WTC11 (cell line): ENCODE data around the gene PLEKHA1. TPM values are rescaled to one million over a fixed set of nuclear protein-coding genes. Genes with fewer than 3 reads are reported as not detected.

Experiments used
- ATAC-seq: fragments of 200-7000 bp; cut with Tn5 transposase; 2 replicates; pipeline ENCODE4 v1.10.0; 2021; ENCODE audit warnings: mild to moderate bottlenecking, moderate library complexity
- CTCF ChIA-PET: fragments of 300-600 bp; sonication (Branson Sonifier 250); formaldehyde crosslinking; loops from one replicate; lab custom pipeline; 2021; ENCODE audit warnings: antibody characterized with exemption; lab: Charles Lee
- POLR2A ChIA-PET: fragments of 350-600 bp; sonication (Branson Sonifier 250); formaldehyde crosslinking; loops from one replicate; lab custom pipeline; 2021; ENCODE audit warnings: antibody characterized with exemption; lab: Charles Lee
- DNase-seq: peaks from one replicate; pipeline ENCODE4 v3.0.0; 2021; ENCODE audit warnings: low spot score
- H3K27ac Mint-ChIP-seq: 2 replicates; pipeline ENCODE4 v1.8.0; 2021; ENCODE audit warnings: mixed read lengths
- H3K27me3 Mint-ChIP-seq: 2 replicates; pipeline ENCODE4 v1.8.0; 2021; ENCODE audit warnings: low read depth, mild to moderate bottlenecking, moderate library complexity, mixed read lengths
- H3K36me3 Mint-ChIP-seq: 2 replicates; pipeline ENCODE4 v1.8.0; 2021; ENCODE audit warnings: mixed read lengths
- H3K4me1 Mint-ChIP-seq: 2 replicates; pipeline ENCODE4 v1.8.0; 2022; ENCODE audit warnings: mixed read lengths
- H3K4me3 Mint-ChIP-seq: 2 replicates; pipeline ENCODE4 v1.8.0; 2021; ENCODE audit warnings: mild to moderate bottlenecking, moderate library complexity, mixed read lengths
- H3K9me3 Mint-ChIP-seq: 2 replicates; pipeline ENCODE4 v1.8.0; 2021; ENCODE audit warnings: mixed read lengths
- ATF1 ChIP-seq: sonication (generic); formaldehyde crosslinking; IDR thresholded peaks from 2 replicates; pipeline ENCODE4 v1.8.1; 2023; ENCODE audit warnings: mild to moderate bottlenecking, moderate library complexity, missing genetic modification reagents
- CREM ChIP-seq: sonication (generic); formaldehyde crosslinking; IDR thresholded peaks from 2 replicates; pipeline ENCODE4 v1.8.1; 2022; ENCODE audit warnings: mild to moderate bottlenecking, missing genetic modification reagents, moderate library complexity
- GRHL2 ChIP-seq: fragments of 250-450 bp; sonication (Bioruptor Pico); IDR thresholded peaks from 2 replicates; pipeline ENCODE4 v1.8.0; 2022; ENCODE audit warnings: mild to moderate bottlenecking, moderate library complexity; ENCODE audit not compliant: insufficient replicate concordance, severe bottlenecking
- JAZF1 ChIP-seq: fragments of 250-450 bp; sonication (Bioruptor Pico); IDR thresholded peaks from 2 replicates; pipeline ENCODE4 v1.9.0; 2021; ENCODE audit warnings: moderate library complexity, mild to moderate bottlenecking, inconsistent platforms
- JUN ChIP-seq: sonication (generic); formaldehyde crosslinking; IDR thresholded peaks from 2 replicates; pipeline ENCODE4 v1.8.0; 2023; ENCODE audit warnings: mild to moderate bottlenecking, missing genetic modification reagents
- MXD4 ChIP-seq: fragments of 250-450 bp; sonication (Bioruptor Pico); IDR thresholded peaks from 2 replicates; pipeline ENCODE4 v1.8.0; 2021; ENCODE audit warnings: mild to moderate bottlenecking, moderate library complexity, borderline replicate concordance
- MYBL2 ChIP-seq: sonication (generic); formaldehyde crosslinking; IDR thresholded peaks from 2 replicates; pipeline ENCODE4 v1.8.1; 2023; ENCODE audit warnings: mild to moderate bottlenecking, moderate library complexity, missing genetic modification reagents
- NFATC4 ChIP-seq: fragments of 250-450 bp; sonication (Bioruptor Pico); IDR thresholded peaks from 2 replicates; pipeline ENCODE4 v1.9.0; 2021; ENCODE audit warnings: mild to moderate bottlenecking
- NR1H2 ChIP-seq: sonication (generic); formaldehyde crosslinking; IDR thresholded peaks from 2 replicates; pipeline ENCODE4 v1.9.0; 2021; ENCODE audit warnings: mild to moderate bottlenecking, moderate library complexity, missing genetic modification reagents
- NR3C1 ChIP-seq: sonication (generic); formaldehyde crosslinking; conservative IDR thresholded peaks from 2 replicates; pipeline ENCODE4 v1.8.1; 2023; ENCODE audit warnings: low read depth, mild to moderate bottlenecking, missing genetic modification reagents
- PRRX2 ChIP-seq: fragments of 250-450 bp; sonication (Bioruptor Pico); IDR thresholded peaks from 2 replicates; pipeline ENCODE4 v1.8.0; 2021; ENCODE audit warnings: mild to moderate bottlenecking
- SMAD4 ChIP-seq: sonication (generic); formaldehyde crosslinking; IDR thresholded peaks from 2 replicates; pipeline ENCODE4 v1.8.0; 2022; ENCODE audit warnings: mild to moderate bottlenecking, missing genetic modification reagents
- TEAD1 ChIP-seq: sonication (generic); formaldehyde crosslinking; IDR thresholded peaks from 2 replicates; pipeline ENCODE4 v1.8.0; 2022; ENCODE audit warnings: mild to moderate bottlenecking, missing genetic modification reagents
- ZNF317 ChIP-seq: sonication (generic); formaldehyde crosslinking; IDR thresholded peaks from 2 replicates; pipeline ENCODE4 v1.8.1; 2023; ENCODE audit warnings: low read depth, mild to moderate bottlenecking, moderate library complexity, missing genetic modification reagents, borderline replicate concordance
- ZNF416 ChIP-seq: fragments of 250-450 bp; sonication (Bioruptor Pico); IDR thresholded peaks from 2 replicates; pipeline ENCODE4 v1.9.0; 2021; ENCODE audit warnings: mild to moderate bottlenecking, inconsistent platforms
- total RNA-seq: library from RNA; stranded (reverse); gene quantifications from 3 replicates; pipeline ENCODE4 v1.2.3, GENCODE V29; 2021
- TF ChIP-seq, protein P1 (sequence below): sonication (generic); formaldehyde crosslinking; conservative IDR thresholded peaks from 2 replicates; pipeline ENCODE4 v1.8.1; 2022; ENCODE audit warnings: mild to moderate bottlenecking, missing genetic modification reagents
- TF ChIP-seq, protein P2 (sequence below): sonication (generic); formaldehyde crosslinking; IDR thresholded peaks from 2 replicates; pipeline ENCODE4 v1.8.1; 2022; ENCODE audit warnings: low read depth, mild to moderate bottlenecking, moderate library complexity, missing genetic modification reagents, borderline replicate concordance
- TF ChIP-seq, protein P3 (sequence below): fragments of 250-450 bp; sonication (Bioruptor Pico); IDR thresholded peaks from 2 replicates; pipeline ENCODE4 v1.9.0; 2021; ENCODE audit warnings: moderate library complexity, mild to moderate bottlenecking, inconsistent platforms, borderline replicate concordance
- TF ChIP-seq, protein P4 (sequence below): sonication (generic); formaldehyde crosslinking; IDR thresholded peaks from 2 replicates; pipeline ENCODE4 v1.8.0; 2023; ENCODE audit warnings: missing genetic modification reagents, mild to moderate bottlenecking, borderline replicate concordance
- TF ChIP-seq, protein P5 (sequence below): sonication (generic); formaldehyde crosslinking; IDR thresholded peaks from 2 replicates; pipeline ENCODE4 v1.8.0; 2022; ENCODE audit warnings: mild to moderate bottlenecking, missing genetic modification reagents
- TF ChIP-seq, protein P6 (sequence below): fragments of 250-450 bp; sonication (Bioruptor Pico); IDR thresholded peaks from 2 replicates; pipeline ENCODE4 v2.1.2; 2022; ENCODE audit warnings: mild to moderate bottlenecking, moderate library complexity
- TF ChIP-seq, protein P7 (sequence below): fragments of 250-450 bp; sonication (Bioruptor Pico); conservative IDR thresholded peaks from 2 replicates; pipeline ENCODE4 v1.9.0; 2021; ENCODE audit warnings: mild to moderate bottlenecking
- TF ChIP-seq, protein P8 (sequence below): sonication (generic); formaldehyde crosslinking; IDR thresholded peaks from 2 replicates; pipeline ENCODE4 v1.8.1; 2022; ENCODE audit warnings: mild to moderate bottlenecking, moderate library complexity, missing genetic modification reagents

The PLEKHA1 gene
- total RNA-seq, 1 experiment from 2014 or later, result 34.6 TPM

DNA sequence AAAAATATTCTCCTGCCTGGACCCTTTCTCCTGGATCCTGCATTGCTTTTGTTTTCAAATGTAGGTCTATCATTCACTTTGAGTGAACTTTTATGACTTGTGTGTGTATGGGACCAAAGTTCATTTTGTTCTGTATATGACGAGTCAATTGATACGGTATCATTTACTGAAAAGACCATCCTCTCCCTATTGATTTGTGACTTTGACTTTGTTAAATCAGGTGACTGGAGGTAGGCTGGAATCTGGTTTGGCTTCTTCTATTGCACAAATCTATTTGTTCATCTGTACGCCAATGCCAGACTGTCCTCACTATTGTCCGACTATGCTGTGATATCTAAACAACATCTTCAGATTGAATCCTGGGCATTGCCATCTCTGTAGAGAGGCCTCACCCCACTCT lies 74.6 kb downstream of the PLEKHA1 start:
- Mint-ChIP-seq H3K4me3 (no peak overlapping the region), H3K27ac (no peak overlapping the region), H3K9me3 (peaks cover 30% of the 10 kb centered on the region), H3K4me1 (peaks cover 13% of the 10 kb centered on the region; the same call in 1 of the 2 replicates)
- no peak for DNase-seq
- TF ChIP-seq PRRX2, result no peak
- TF ChIP-seq, protein P1, sequence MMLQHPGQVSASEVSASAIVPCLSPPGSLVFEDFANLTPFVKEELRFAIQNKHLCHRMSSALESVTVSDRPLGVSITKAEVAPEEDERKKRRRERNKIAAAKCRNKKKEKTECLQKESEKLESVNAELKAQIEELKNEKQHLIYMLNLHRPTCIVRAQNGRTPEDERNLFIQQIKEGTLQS, result no peak
- no peak for TF ChIP-seq ATF1 (CRISPR knock-in tag)
- no peak for TF ChIP-seq ZNF317
- no peak for TF ChIP-seq TEAD1 (CRISPR knock-in tag)
- TF ChIP-seq GRHL2 (CRISPR knock-in tag), result no peak
- TF ChIP-seq, protein P2, sequence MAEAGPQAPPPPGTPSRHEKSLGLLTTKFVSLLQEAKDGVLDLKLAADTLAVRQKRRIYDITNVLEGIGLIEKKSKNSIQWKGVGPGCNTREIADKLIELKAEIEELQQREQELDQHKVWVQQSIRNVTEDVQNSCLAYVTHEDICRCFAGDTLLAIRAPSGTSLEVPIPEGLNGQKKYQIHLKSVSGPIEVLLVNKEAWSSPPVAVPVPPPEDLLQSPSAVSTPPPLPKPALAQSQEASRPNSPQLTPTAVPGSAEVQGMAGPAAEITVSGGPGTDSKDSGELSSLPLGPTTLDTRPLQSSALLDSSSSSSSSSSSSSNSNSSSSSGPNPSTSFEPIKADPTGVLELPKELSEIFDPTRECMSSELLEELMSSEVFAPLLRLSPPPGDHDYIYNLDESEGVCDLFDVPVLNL (CRISPR knock-in tag), result no peak
- TF ChIP-seq, all 79 proteins: peak for 0
- Mint-ChIP-seq H3K27me3 (no peaks in the 10 kb centered on the region), H3K36me3 (peaks cover 7% of the 10 kb centered on the region)
- ChIA-PET CTCF (no interaction called here), POLR2A (no interaction called here)
- no peak for ATAC-seq

DNA sequence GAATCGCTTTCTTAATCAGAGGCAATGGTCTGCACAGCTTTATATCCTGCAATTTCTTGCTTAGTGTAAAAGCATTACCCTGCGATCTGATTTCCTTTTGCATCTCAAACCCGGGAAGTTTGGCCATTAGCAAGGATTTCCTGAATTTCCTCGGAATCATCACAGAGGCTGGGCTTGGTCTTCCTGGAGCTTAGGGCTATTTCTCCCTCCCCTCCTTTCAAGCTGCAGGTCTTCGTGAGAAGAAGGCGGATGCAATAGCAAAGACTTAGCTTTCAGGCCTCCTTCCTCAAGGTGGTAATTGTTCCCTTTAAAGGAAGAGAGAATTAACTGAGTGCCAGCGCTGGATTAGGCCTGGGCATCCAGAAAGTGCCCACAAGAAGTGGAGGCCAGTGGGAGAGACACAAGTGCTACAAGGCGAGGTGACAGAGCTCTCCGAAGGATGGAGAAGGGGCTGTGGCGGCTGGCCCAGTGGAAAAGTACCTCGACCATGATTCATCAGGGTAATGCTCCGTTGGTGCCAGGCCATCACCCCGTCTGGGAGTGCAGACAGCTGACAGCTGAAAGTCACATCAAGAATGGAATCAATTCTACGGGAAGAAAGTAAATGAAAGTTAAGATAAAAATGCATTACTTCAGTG lies 76.0 kb downstream of the PLEKHA1 start:
- no peak for DNase-seq
- Mint-ChIP-seq H3K36me3 (peaks cover 7% of the 10 kb centered on the region), H3K27ac (no peak overlapping the region), H3K27me3 (no peaks in the 10 kb centered on the region), H3K9me3 (peaks cover 22% of the 10 kb centered on the region), H3K4me1 (peaks cover 13% of the 10 kb centered on the region; the same call in 1 of the 2 replicates), H3K4me3 (no peak overlapping the region)
- ATAC-seq, result no peak
- ChIA-PET POLR2A (interaction anchor here (0.7 kb wide), 1 partner anchor 19 kb away, joined by 3 read pairs; no protein-coding TSS in a partner anchor), CTCF (interaction anchor here (0.6 to 1.2 kb wide), 3 partner anchors 28 to 152 kb away, joined by 3 read pairs; no protein-coding TSS in a partner anchor)
- TF ChIP-seq, protein P3, sequence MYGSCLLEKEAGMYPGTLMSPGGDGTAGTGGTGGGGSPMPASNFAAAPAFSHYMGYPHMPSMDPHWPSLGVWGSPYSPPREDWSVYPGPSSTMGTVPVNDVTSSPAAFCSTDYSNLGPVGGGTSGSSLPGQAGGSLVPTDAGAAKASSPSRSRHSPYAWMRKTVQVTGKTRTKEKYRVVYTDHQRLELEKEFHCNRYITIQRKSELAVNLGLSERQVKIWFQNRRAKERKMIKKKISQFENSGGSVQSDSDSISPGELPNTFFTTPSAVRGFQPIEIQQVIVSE (CRISPR knock-in tag), result no peak
- TF ChIP-seq MXD4, result no peak
- TF ChIP-seq, protein P4, sequence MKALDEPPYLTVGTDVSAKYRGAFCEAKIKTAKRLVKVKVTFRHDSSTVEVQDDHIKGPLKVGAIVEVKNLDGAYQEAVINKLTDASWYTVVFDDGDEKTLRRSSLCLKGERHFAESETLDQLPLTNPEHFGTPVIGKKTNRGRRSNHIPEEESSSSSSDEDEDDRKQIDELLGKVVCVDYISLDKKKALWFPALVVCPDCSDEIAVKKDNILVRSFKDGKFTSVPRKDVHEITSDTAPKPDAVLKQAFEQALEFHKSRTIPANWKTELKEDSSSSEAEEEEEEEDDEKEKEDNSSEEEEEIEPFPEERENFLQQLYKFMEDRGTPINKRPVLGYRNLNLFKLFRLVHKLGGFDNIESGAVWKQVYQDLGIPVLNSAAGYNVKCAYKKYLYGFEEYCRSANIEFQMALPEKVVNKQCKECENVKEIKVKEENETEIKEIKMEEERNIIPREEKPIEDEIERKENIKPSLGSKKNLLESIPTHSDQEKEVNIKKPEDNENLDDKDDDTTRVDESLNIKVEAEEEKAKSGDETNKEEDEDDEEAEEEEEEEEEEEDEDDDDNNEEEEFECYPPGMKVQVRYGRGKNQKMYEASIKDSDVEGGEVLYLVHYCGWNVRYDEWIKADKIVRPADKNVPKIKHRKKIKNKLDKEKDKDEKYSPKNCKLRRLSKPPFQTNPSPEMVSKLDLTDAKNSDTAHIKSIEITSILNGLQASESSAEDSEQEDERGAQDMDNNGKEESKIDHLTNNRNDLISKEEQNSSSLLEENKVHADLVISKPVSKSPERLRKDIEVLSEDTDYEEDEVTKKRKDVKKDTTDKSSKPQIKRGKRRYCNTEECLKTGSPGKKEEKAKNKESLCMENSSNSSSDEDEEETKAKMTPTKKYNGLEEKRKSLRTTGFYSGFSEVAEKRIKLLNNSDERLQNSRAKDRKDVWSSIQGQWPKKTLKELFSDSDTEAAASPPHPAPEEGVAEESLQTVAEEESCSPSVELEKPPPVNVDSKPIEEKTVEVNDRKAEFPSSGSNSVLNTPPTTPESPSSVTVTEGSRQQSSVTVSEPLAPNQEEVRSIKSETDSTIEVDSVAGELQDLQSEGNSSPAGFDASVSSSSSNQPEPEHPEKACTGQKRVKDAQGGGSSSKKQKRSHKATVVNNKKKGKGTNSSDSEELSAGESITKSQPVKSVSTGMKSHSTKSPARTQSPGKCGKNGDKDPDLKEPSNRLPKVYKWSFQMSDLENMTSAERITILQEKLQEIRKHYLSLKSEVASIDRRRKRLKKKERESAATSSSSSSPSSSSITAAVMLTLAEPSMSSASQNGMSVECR (CRISPR knock-in tag), result no peak
- no peak for TF ChIP-seq JUN (CRISPR knock-in tag)
- TF ChIP-seq CREM (CRISPR knock-in tag), result no peak
- TF ChIP-seq ZNF416, result no peak
- TF ChIP-seq, protein P5, sequence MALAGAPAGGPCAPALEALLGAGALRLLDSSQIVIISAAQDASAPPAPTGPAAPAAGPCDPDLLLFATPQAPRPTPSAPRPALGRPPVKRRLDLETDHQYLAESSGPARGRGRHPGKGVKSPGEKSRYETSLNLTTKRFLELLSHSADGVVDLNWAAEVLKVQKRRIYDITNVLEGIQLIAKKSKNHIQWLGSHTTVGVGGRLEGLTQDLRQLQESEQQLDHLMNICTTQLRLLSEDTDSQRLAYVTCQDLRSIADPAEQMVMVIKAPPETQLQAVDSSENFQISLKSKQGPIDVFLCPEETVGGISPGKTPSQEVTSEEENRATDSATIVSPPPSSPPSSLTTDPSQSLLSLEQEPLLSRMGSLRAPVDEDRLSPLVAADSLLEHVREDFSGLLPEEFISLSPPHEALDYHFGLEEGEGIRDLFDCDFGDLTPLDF, result no peak
- no peak for TF ChIP-seq NR1H2
- no peak for TF ChIP-seq NFATC4 (CRISPR knock-in tag)
- TF ChIP-seq, protein P6, sequence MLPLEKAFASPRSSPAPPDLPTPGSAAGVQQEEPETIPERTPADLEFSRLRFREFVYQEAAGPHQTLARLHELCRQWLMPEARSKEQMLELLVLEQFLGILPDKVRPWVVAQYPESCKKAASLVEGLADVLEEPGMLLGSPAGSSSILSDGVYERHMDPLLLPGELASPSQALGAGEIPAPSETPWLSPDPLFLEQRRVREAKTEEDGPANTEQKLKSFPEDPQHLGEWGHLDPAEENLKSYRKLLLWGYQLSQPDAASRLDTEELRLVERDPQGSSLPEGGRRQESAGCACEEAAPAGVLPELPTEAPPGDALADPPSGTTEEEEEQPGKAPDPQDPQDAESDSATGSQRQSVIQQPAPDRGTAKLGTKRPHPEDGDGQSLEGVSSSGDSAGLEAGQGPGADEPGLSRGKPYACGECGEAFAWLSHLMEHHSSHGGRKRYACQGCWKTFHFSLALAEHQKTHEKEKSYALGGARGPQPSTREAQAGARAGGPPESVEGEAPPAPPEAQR, result no peak
- no peak for TF ChIP-seq SMAD4 (CRISPR knock-in tag)
- TF ChIP-seq NR3C1 (CRISPR knock-in tag), result no peak
- no peak for TF ChIP-seq MYBL2 (CRISPR knock-in tag)
- TF ChIP-seq, protein P7, sequence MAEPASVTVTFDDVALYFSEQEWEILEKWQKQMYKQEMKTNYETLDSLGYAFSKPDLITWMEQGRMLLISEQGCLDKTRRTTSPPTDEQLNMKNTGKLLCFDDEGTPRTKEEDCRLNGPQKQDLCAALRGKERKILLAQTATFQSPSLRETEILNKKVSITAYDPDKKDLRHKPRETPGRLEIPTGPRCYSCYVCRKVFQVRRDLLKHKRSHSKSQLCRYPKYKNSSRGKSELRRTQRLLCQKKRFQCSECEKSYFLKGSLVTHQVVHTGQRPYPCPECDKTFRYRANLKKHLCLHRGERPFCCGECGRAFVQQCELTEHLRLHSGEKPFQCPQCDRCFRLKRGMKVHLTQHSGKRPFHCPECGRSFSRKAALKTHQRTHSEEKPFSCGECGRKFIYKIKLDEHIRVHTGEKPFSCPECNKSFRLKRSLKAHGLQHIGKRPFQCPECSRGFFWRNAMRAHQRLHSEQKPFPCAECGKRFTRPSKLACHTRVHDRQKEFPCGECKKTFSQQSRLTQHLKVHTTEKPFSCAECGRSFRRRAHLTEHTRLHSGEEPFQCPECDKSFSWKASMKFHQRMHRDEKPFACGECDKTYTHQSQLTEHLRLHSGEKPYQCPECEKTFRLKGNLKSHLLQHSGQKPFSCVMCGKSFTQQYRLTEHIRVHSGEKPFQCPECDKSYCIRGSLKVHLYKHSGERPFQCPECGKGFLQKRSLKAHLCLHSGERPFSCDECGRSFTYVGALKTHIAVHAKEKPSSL (CRISPR knock-in tag), result no peak
- TF ChIP-seq, protein P8, sequence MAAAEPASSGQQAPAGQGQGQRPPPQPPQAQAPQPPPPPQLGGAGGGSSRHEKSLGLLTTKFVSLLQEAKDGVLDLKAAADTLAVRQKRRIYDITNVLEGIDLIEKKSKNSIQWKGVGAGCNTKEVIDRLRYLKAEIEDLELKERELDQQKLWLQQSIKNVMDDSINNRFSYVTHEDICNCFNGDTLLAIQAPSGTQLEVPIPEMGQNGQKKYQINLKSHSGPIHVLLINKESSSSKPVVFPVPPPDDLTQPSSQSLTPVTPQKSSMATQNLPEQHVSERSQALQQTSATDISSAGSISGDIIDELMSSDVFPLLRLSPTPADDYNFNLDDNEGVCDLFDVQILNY (CRISPR knock-in tag), result no peak
- no peak for TF ChIP-seq JAZF1
